Adrenal gland (tissue), 5 donors: ENCODE data around the gene CDH4.

Source experiments
- CTCF ChIP-seq, 6 experiments: fragments of 450-650 bp in 4 of 6; fragments of 200-600 bp in 2 of 6; sonication (generic) in 1 of 6; IDR thresholded peaks; 1 replicate in 5 of 6; 2 replicates in 1 of 6; pipeline versions ENCODE4 v1.5.1 to v1.8.0; 2016 to 2021; ENCODE audit warnings: antibody characterized with exemption in 6 of 6, mild to moderate bottlenecking in 2 of 6, moderate library complexity in 1 of 6
- POLR2A ChIP-seq, 2 donors: fragments of 450-650 bp; IDR thresholded peaks; one replicate each; pipeline ENCODE4 v1.6.1; 2017; ENCODE audit warnings: antibody characterized with exemption in 2 of 2, mild to moderate bottlenecking in 2 of 2, moderate library complexity in 1 of 2
- donor health status: DM: no; HTN: no; CAD: no.

DNA sequence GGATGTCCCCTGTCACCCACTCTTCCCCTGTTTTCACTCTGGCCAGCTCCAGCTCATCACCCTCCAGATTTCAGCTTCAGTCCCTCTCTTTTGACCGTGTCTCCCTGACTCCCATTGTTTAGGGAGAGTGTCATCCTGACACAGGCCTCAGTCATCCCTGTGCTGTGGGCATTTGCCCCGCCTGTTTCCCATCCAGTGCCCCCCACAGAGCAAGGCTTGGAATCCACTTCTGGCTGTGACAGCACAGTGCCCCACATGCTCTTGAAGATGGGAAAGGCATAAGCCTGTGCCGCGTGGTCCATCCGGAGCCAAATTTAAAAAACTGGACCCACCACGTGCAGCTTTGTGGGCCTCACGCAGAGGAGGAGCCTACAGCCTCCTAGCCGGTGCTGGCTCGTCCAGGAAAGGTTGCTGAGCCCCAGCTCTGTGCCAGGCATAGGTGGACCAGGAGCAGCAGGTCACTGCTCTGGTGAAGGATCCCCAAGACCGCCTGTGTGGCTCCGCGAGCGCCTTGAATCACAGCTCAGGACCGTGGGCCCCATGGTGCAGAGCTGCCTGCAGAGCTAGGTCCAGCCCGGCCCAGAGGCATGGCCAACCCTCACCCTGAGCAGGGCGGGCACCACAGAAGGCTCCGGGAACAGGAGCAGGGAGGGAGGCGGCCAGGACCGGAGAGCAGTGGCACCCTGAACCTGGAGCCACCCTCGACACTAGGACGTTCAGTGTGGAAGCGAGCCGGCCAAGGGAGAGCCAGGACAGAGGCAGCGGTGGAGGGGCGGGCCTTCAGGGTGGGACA is 172.8 kb downstream of the CDH4 start:
- TF ChIP-seq CTCF (IDR thresholded peaks at IDR 0.05) = no peak
- no peak for TF ChIP-seq POLR2A (IDR thresholded peaks at IDR 0.05)
